NB4 (cell line): ENCODE data around the gene SNHG17.

Experiments used
- DNase-seq: peaks from one replicate; pipeline ENCODE4 v3.0.0; 2010; ENCODE audit warnings: low read depth
- H3K4me3 ChIP-seq: one replicate; pipeline ENCODE4 v1.5.1; 2011; ENCODE audit warnings: mild to moderate bottlenecking, low read depth, low read length, moderate library complexity
- MYC ChIP-seq: IDR thresholded peaks from 2 replicates; pipeline ENCODE4 v1.6.1; 2011; ENCODE audit warnings: low read depth, low read length
- POLR2A ChIP-seq: IDR thresholded peaks from 2 replicates; pipeline ENCODE4 v1.6.1; 2011; ENCODE audit warnings: mild to moderate bottlenecking; ENCODE audit not compliant: insufficient read length; ENCODE audit errors: extremely low read depth
- TF ChIP-seq, protein P1 (sequence below): IDR thresholded peaks from one replicate; pipeline ENCODE4 v1.5.1; 2012; ENCODE audit warnings: low read depth, low read length
- TF ChIP-seq, protein P2 (sequence below): IDR thresholded peaks from 2 replicates; pipeline ENCODE4 v1.6.1; 2011; ENCODE audit warnings: low read depth, low read length

SNHG17 gene

DNA sequence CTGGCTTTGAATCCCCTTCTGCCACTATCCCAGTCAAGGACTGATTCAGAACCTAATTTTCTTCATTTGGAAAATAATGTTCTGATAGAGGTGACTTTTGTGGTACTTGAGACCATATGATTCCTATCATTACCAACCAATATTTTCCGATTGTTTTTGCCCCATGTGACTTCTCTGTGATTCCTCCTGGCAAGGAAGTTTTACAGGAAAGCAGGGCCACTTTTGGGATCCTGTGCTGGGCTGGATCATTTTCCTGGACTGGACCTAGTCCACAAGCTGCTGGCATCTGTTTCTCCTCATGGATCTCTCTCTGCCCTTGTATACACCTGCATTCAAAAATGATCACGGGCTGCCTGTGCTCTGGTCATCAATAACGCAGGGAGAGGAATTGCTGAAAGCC lies 13.9 kb upstream of the SNHG17 start:
- DNase-seq = no peak
- TF ChIP-seq POLR2A (no peak), MYC (no peak)
- TF ChIP-seq, protein P1, sequence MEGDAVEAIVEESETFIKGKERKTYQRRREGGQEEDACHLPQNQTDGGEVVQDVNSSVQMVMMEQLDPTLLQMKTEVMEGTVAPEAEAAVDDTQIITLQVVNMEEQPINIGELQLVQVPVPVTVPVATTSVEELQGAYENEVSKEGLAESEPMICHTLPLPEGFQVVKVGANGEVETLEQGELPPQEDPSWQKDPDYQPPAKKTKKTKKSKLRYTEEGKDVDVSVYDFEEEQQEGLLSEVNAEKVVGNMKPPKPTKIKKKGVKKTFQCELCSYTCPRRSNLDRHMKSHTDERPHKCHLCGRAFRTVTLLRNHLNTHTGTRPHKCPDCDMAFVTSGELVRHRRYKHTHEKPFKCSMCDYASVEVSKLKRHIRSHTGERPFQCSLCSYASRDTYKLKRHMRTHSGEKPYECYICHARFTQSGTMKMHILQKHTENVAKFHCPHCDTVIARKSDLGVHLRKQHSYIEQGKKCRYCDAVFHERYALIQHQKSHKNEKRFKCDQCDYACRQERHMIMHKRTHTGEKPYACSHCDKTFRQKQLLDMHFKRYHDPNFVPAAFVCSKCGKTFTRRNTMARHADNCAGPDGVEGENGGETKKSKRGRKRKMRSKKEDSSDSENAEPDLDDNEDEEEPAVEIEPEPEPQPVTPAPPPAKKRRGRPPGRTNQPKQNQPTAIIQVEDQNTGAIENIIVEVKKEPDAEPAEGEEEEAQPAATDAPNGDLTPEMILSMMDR = no peak
- TF ChIP-seq, protein P2, sequence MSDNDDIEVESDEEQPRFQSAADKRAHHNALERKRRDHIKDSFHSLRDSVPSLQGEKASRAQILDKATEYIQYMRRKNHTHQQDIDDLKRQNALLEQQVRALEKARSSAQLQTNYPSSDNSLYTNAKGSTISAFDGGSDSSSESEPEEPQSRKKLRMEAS = no peak
- no peak overlapping the region for H3K4me3 ChIP-seq

DNA sequence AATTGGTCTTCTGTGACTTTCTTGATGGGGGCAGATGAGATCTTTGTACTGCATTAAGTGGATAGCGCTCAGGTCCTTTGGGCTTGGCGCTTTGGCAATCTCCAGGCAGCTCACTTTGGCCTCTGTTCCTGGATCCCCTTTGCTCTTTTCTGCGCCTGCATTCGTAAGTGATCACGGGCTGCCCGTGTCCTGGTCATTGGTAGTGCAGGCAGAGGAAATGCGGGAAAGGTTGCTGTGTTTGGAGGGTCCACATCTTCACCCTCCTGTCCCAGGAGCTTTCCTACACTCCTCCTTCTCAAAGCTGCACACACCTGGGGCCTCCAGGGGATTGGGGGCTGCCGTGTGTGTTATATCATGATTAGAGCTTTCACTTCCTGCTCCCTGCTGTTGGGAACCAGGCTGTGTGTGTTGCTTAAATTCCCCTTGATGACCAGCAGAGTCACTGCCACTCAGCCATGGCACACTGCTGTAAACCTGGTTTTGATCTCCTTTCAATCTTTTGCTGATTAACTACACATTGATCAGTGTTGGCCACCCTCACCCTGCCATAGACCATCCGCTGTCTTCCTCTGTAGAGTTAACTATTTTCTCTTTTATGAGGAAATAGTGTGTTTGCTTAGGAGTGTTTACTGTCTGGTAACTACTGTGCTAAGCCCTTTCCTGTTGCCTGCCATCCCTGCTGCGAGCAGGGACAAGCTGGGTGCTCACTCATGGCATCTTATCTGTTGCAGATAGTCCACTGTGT lies 13.0 kb upstream of the SNHG17 start:
- peak; percentile 74 for DNase-seq
- no peak for TF ChIP-seq POLR2A
- peak overlapping the region; percentile 87 for H3K4me3 ChIP-seq

DNA sequence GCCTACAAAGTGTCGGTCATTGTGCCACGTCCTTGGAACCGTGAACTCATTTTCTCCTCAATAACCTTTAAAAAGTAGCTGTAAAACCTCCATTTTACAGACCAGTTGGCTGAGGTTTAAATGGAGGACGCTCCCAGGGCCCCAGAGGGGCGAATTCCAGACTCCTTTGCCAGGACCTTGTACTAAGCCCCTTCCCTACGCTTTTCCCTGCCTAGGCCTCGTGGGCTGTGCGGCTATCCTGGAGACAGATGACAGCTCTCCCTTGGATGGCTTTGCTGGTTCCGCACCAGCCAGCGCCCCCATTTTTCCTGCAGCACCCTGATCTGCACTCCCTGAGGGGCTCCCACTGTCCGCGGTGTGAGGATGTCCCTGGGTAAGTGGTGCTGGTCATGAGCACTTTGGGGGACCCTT lies 12.1 kb upstream of the SNHG17 start:
- TF ChIP-seq POLR2A (no peak), MYC (no peak)
- TF ChIP-seq, protein P2 = no peak
- TF ChIP-seq, protein P1 = no peak
- H3K4me3 ChIP-seq = peak overlapping the region; percentile 87
- DNase-seq = no peak

DNA sequence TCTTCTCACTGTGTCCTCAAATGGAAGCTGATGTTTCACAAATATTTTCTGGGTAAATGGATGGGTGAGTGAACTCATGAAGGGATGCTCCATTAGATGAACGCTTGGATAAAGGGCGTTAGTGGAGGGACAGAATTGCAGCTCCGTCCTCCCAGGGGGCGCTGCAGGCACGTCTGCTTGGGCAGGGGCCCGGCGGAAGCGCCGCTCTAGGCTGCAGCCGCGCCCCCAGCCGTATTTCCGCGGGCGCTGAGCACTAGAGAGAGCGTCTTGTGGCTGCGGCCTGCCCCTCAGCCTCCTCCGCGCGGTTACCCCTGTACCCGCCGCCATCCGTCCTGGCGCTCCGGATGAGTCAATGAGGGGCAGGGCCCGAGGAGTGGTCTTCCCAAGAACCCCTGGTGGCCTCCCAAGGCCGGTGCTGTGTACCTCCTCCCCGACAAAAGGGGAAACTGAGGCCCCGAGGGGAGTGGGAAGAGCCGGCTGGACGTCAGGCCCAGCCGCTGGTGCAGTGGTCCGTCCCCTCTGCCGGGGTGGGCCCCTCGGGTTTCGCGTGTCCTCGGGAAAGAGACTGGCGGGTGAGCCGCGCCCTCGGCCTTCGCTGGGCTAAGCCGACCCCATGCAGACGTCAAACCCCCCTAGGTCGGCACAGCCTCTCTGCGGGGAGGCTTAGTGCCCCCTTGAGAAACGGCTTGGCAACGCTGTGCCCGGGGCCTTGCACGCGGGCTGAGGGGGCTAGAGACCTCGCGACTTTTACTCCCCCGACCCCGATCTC lies 11.5 kb upstream of the SNHG17 start:
- peak overlapping the region; percentile 87 for H3K4me3 ChIP-seq
- peak; percentile 98 for DNase-seq
- TF ChIP-seq MYC = peak; percentile 94
- TF ChIP-seq, protein P1 = peak; percentile 88
- TF ChIP-seq, protein P2 = peak; percentile 78; the same call in 1 of the 2 replicates
- TF ChIP-seq POLR2A = peak; percentile 97

DNA sequence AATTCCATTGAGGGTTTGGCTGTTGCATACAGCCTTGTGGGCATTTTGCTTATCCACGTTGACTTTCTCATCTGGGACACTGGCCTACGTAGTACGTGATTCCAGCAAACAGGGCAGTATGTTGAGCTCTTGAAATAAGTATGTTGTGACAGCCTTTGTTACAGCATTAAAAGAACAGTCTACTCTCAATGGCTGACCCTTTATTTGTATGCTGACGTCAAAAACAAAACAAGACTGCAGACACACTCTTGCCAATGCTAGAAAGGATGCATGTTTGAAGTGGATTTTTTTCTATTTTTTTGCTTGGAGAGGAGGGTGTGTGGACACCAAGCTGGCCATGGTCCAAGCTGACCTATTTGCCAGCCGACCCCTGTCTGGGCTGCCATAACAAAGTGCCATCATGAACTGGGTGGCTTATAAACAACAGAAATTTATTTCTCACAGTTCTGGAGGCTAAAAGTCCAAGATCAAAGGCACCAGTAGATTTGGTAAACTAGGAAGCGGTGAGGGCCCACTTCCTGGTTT lies 10.8 kb upstream of the SNHG17 start:
- H3K4me3 ChIP-seq = peak overlapping the region; percentile 87
- DNase-seq = no peak
- TF ChIP-seq POLR2A = no peak
- TF ChIP-seq, protein P1 = no peak
- TF ChIP-seq MYC = no peak
- TF ChIP-seq, protein P2 = no peak

DNA sequence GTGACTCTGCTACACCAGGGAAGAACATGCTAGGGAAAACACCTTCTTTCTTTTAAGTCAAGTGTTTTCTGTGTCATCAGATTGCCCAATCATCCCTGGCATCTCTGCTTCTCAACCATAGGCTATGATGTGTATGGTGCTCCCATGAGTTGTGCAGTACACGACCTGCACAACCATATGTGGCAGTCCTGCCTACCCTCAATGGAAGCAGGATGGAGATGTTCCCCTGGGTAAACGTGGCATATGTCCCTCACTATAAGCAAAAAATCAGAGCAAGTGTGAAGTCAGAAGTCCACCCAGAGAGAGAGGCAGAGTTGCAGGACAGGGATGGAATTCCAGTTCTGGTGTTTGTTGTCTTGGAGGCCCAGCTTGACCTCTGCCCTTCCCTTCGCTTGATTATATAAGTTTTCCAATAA lies 10.3 kb upstream of the SNHG17 start:
- TF ChIP-seq, protein P1 = no peak
- TF ChIP-seq MYC (no peak), POLR2A (no peak)
- TF ChIP-seq, protein P2 = no peak
- DNase-seq = no peak
- H3K4me3 ChIP-seq = no peak overlapping the region
